Measurements from ENCODE around the gene TTYH2.

- TF ChIP-seq CTCF (IDR thresholded peaks at IDR 0.05) (no peak), POLR2A (IDR thresholded peaks at IDR 0.05) (no peak)
Measured at GRCh38 chr17:74270333-74270732, 57.0 kb downstream of the TTYH2 start.

Measured in tibial nerve (tissue), 3 donors.